HG03108 (cell line): ENCODE results near the gene R3HDM1.
"Not testable (repeated sequence)": the region's sequence is repeated elsewhere in the genome, so short reads cannot be mapped to it uniquely, and the experiment has no call there.

ENCODE experiments used
- ATAC-seq: cut with Tn5 transposase; IDR thresholded peaks from one replicate; pipeline ENCODE4 v1.9.1; 2021; ENCODE audit warnings: moderate library complexity; ENCODE audit not compliant: unreplicated experiment

R3HDM1 gene

DNA sequence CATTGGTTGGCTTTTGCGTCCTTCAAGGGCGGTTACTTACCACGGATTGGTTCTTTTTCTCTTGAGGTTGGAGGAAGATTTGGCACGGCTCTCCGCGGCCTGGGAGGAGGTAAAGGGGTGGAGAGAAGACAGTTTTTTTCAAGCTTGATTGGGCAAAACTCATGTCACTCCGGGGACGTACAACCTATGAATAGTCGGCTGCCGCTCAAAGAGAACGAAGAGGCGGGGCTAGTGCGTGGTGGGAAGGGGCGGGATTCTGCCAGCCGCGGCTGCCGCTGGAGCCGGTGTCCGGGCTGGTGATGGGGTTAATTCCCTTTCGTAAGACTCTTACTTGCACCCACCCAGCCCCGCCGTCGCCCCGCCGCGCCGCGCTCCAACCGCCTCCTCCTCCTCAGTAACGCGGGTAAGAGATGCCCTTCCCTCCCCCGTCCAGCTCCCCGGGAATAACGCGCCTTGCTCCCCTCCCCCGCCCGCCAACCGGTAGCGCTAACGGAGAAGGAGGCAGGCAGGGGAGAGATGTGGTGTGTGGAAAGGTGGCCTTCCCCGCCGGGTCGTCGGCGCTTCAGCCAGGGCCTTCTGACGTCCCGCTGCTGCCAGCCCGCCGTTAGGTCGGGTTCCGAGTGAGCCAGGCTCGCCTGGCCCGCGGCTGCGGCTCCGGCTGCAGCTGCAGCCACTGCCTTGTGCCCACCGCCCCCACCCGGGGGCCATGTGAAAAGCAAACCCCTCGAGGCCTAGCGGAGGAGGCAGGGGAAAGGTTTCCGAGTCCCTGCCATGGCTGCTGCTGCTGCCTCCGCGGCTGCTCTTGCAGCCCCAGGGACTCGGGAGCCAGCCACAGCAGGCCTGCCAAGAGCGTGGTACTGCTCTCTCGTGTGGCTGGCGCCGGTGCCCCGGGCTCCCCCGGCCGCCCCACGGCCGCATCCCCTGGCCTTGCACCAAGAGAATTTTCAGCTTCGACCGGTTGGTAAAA is at the start of gene R3HDM1:
Gene R3HDM1, plus strand, starts transcription at position 254 of the 967 bp plus-strand sequence. CDS start 73,362 bp downstream, outside the sequence.
- peak; percentile 80 for ATAC-seq

DNA sequence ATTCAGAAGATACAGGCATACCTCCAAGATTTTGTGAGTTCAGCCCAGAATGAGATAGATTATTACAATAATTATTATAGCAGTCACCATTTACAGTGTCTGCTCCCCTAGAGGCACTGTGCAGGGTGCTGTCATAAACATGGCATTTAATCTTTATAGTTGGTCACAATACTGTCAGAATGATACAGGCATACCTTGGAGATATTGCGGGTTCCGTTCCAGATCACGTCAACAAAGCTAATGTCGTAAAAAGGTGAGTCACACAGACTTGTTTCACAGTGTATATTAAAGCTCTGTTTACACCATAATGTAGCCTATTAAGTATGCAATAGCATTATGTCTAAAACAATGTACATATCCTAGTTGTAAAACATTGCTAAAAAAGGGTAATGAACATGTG is 45.8 kb upstream of the R3HDM1 start:
- ATAC-seq: no peak

DNA sequence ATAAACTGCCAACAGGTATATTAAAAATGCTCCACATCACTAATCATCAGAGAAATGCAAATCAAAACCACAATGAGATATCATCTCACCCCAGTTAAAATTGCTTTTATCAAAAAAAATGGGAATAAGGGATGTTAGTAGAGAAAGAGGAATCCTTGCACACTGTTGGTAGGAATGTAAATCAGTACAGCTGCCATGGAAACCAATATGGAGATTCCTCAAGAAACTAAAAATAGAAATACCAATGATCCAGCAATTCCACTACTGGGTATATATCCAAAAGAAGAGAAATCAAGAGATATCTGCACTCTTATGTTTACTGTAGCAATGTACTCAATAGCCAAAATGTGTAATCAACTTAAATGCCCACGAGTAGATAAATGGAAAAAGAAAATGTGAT is 40.9 kb upstream of the R3HDM1 start:
- no peak for ATAC-seq

- ATAC-seq: no peak
These were observed 36.8 kb upstream of the R3HDM1 start for GRCh38 chr2:135494503-135494902.

GRCh38 chr2:135494917-135495316 is 36.4 kb upstream of the R3HDM1 start:
- ATAC-seq: no peak

DNA sequence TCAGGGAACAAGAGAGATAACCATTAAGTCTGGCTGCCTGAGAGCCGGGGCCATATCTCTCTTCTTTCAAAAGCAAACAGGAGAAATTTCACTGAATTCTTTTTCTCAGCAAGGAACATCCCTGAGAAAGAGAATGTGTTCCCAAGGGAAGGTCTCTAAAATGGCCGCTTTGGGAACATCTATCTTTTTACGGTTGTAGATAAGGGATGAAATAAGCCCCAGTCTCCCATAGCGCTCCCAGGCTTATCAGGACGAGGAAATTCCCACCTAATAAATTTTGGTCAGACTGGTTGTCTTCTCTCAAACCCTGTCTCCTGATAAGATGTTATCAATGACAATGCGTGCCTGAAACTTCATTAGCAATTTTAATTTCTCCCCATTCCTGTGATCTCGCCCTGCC is 32.7 kb upstream of the R3HDM1 start:
- ATAC-seq: not testable (repeated sequence)

DNA sequence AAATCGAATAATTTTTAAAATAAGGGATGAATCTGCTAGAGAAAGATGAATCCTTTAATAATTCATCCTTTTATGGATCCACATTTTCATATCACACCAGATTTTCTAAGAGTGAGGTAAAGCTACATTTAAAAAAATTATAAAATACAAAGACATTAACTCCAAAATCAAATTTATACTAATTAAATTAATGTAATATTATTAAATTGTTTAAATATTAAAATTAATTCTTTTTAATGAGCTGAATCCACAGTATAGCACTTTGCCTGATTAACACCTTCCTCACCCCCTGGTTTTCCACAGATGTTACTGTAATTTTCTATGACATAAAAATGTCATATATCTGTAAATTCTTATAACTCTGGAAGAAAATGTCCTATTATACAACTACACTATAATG is 26.5 kb upstream of the R3HDM1 start:
- no peak for ATAC-seq

GRCh38 chr2:135510577-135510976 is 20.7 kb upstream of the R3HDM1 start:
- ATAC-seq: no peak

- no peak for ATAC-seq
These were observed 19.2 kb upstream of the R3HDM1 start for GRCh38 chr2:135512099-135512498.

DNA sequence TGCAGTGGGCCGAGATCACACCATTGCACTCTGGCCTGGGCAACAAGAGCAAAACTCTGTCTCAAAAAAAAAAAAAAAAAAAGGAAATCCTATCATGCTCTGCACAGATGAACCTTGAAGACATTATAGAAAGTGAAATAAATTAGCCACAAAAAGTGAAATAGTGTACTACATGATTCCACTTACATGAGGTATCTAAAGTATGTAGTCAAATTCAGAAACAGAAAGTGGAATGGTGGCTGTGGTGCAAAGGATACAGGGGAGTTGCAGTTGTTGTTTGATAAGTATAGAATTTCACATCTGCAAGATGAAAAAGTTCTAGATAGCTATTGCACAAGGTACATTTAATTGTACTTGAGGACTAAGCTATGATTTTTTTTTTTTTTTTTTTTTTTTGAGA is 5.5 kb upstream of the R3HDM1 start:
- no peak for ATAC-seq

DNA sequence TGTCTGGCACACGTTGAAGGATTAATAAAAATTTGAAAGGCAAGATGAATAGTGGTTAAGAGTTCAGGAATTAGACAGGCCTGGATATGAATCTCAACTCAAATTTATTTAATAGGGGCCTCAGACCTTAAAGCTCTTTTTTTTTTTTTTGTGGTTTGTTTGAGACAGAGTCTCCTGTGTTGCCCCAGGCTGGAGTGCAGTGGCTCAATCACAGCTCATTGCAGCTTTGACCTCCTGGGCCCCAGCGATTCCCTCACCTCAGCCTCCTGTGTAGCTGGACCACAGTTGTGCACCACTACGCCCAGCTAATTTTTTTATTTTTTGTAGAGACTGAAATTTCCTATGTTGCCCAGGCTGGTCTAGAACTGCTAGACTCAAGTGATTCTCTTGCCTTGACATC is 3.3 kb upstream of the R3HDM1 start:
- ATAC-seq: no peak

GRCh38 chr2:135530313-135531230 is 712 bp upstream of the R3HDM1 start, which contains the start of gene ZRANB3:
Gene ZRANB3, minus strand, starts transcription at chr2:135531218.
- ATAC-seq: peak; percentile 61

DNA sequence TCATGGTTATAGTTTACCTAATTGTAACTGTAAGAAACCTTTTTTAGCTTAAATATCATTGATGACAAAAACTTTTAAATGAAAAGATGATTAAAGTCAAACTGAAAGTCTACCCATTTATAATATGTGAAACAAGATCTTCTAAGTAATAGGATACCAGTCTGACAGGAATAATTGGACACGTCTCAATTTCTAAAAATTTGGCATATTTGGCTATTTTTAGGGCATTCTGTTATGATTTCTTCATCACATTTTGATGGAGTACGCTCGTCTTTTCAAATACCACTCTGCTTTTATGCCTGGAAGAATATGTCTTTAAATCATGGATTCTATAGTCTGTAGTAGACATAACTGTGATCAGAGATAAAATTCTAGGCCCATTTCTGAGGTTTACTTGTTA is 1.3 kb downstream of the R3HDM1 start:
- no peak for ATAC-seq

DNA sequence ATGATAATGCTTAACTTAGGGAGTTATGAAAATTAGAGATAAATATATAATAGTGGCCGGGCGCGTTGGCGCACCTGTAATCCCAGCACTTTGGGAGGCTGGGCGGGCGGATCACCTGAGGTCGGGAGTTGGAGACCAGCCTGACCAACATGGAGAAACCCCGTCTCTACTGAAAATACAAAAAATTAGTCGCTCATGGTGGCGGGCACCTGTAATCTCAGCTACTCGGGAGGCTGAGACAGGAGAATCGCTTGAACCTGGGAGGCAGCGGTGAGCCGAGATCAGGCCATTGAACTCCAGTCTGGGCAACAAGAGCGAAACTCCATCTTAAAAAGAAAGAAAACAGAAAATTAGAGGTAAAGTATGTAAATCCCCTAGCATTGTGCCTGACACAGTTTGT is 2.3 kb downstream of the R3HDM1 start:
- not testable (repeated sequence) for ATAC-seq

DNA sequence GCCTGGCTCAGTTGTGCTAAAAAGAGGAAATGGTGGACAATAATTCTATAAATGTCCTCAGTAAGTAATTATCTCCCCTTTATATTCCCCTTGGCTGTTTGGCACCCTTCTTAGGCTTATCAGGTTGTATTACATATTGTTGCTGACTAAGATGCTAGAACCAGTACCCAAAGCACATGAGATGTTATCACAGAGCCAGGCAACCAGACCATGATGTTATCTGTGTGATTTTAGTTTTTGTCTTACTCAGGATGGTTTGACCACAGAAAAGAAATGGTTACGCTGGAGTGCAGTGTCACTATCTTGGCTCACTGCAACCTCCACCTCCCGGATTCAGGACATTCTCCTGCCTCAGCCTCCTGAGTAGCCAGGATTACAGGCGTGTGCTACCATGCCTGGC is 15.2 kb downstream of the R3HDM1 start:
- ATAC-seq: no peak

- ATAC-seq: no peak
These were observed 16.0 kb downstream of the R3HDM1 start for GRCh38 chr2:135547311-135547710.

DNA sequence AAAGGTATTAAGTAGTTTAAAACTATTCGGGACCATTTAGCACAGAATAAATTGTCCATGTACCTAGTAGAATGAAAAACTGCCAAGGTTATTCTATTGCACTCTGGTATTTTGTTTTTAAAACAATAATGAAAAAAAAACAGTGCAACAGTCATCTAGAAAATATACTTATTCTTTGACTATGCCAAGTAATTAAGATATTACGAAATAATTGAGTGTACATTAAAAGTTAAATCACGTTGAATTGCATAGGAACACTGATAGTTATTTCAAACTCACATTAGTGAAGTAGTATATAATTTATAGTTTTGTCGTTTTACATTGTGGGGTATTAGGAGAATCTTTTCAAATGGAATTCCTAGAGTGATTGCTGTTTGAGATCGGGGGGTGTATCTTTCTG is 20.1 kb downstream of the R3HDM1 start:
- no peak for ATAC-seq

- ATAC-seq: no peak
These were observed 21.6 kb downstream of the R3HDM1 start for GRCh38 chr2:135552887-135553286.

DNA sequence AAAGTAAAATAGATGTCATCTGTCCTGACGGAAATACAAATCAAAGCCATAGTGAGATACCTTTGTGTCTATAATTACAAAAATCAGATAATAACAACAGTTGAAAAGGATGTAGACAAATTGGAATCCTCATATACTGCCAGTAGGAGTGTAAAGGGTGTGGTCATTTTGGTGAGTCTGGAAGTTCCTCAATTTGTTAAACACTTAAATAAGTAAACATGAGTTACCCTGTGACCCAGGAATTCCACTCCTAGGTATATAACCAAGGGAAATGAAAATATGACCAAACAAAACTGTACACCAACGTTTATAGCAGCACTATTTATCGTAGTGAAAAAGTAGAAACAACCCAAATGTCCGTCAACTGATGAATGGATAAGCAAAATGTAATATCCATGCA is 24.0 kb downstream of the R3HDM1 start:
- no peak for ATAC-seq

DNA sequence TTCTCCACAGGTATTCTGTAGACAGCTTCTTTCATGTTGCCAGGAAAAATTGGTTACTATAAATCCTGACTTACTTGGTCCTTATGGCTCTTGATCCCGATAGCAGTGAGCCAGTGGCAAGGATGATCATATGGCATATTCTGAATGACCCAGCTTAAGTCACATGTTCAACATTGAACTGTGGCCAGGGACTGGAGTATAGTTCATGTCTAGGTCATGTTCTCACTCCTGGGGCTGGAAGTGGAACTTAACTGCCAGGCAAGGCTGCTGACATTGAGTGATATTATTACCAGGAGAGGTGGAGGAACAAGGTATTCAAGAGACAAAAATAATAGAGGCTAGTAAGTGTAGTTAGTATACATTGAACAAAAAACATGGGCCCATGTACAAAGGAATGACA is 26.2 kb downstream of the R3HDM1 start:
- ATAC-seq: no peak

DNA sequence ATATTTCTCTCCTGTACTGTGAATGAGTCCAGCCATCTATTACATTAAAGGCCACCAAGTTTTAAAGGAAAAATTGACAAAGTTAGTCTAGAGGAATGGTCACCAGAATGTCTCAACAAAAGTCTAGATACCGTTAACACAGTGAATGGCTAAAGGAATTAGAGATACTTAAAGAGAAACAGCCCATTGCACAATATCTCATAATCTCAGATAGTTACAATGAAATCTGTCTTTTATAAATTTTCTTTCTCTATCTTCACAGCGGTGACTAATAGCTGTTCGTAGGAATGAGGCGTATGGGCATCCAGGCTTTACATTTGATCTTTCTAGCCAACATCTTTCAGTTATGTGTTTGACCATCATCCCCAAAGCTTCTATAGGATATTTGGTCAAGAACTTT is 30.6 kb downstream of the R3HDM1 start:
- no peak for ATAC-seq

- no peak for ATAC-seq
These were observed 32.5 kb downstream of the R3HDM1 start for GRCh38 chr2:135563793-135564192.
